ENCODE measurements around the gene GFOD2.

GFOD2 gene

DNA sequence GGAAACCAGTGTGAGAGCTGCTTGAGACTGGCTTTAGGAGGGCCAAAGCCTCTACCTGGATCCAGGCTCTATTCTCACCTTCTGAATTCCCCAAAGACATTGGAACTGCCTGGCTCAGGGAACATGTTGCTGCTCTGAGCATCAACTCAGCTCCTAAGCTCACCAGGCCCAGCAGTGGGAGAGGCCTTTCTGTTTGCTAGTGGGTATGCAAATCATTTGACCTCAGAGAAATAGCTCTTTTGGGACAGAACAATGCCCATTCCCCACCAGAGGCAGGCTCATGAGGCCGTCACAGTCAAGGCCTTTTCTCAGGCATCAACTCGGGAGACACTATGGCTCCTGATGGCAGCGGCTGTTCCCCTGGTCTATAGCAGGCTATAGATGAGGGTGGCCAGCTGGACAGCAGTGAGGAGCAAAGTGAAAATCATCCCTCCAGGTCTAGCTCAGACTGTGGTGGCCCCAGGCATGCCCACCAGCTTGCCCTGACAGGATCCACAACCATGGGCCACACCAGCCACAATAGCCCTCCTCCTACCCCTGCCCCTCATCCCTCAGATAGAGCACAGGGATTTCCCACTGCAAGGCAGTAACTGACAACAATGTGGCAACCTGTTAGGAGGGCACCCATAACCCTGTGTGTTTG is 30.4 kb upstream of the GFOD2 start:
- no peak for TF ChIP-seq POLR2A (IDR thresholded peaks at IDR 0.05; ENCODE audit: low read depth, low read length)
- DNase-seq (ENCODE audit: insufficient read length, low spot score) (no peak), FAIRE-seq (no peak)

DNA sequence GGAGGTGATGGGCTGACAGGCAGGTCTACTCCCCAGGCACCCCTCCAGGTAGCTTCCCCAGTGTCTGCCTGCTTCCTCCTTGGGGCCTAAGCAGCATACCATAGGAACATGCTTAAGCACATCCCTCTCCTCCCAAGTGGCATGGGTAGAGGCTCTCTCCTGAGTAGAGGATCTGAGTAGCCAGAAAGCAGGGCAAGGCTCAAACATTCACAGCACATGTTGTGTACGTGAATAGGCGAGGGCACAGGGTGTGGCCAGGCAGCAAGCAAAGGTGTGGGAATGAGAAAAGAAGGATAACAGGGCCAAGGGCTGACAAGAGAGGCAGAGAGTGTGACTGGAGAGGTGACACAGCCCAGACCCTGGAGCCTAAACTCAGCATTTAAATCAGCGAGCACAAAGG is 29.7 kb upstream of the GFOD2 start:
- FAIRE-seq (no peak), DNase-seq (ENCODE audit: insufficient read length, low spot score) (no peak)
- no peak for TF ChIP-seq POLR2A (IDR thresholded peaks at IDR 0.05; ENCODE audit: low read depth, low read length)

DNA sequence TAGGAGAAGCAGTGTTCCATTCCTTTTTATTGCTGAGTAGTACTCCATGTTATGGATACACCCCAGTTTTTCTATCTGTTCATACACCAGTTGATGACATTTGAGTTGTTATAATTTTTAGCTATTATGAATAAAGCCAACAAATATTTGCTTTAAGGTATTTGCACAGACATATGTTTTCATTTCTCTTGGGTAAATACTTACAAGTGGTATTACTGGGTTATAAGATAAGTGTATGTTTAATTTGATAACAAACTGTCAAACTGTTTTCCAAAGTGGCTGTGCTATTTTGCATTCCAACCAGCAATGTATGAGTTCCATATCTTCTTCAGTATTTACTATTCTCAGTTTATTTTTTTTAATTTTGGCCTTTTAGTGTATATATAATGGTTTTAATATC is 27.7 kb upstream of the GFOD2 start:
- no peak for FAIRE-seq
- no peak for TF ChIP-seq POLR2A (IDR thresholded peaks at IDR 0.05; ENCODE audit: low read depth, low read length)
- DNase-seq (ENCODE audit: insufficient read length, low spot score), result no peak

DNA sequence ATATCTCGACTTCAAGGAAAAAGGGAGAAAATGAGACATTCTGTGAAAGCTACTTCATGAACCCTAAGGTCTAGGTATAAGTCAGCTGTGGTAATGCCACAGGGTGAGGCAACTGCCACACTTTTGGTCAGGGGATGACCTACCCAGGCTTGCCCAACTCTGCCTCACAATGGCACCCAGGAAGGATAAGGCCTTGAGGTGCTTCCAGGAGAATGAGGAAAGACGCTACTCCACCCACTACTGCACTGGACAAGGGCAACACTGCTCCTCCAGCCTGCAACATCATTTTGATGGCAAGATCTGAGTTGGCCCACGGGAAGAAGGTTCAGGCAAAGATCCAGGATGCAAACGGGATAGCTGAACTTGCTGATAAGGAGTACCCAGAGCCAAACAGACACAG is 22.0 kb upstream of the GFOD2 start:
- FAIRE-seq, result no peak

DNA sequence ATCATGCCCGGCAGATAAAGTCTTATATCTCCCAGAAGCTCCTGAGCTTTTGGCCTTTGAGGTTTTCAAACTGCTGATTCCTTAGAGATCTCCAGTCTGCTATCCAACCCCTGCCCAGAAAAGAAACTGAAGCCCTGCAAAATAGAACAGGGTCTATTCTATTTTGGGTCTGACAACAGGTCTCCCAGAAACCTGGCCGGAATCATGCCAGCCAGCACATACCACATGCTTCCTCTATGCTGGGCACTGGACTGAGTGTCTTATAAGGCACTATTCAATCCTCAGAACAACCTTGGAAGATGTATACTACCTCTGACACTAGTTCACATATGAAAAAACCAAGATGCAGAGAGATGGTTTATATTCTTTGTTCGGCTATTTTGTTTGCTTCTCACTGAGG is 21.3 kb upstream of the GFOD2 start:
- FAIRE-seq, result no peak

More for the DNA sequence above, 22.0 kb upstream of the GFOD2 start:
- TF ChIP-seq POLR2A (IDR thresholded peaks at IDR 0.05; ENCODE audit: low read depth, low read length), result no peak
- no peak for DNase-seq (ENCODE audit: insufficient read length, low spot score)

DNA sequence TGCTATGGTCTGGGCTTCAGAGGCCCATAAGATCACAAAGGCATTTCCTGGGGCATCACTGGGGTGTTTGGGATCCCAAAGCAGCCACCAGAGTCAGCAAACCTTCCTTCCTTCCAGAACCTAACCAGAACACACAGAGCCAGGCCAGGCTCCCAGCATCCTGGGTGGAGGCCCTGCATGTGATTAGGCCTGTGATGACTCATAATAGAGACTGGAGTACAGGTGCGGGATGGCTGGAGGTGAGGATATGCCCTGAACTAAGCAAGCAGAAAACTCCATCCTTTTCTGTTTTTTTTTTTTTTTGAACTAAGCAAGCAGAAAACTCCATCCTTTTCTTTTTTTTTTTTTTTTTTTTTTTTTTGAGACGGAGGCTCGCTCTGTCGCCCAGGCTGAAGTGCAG is 17.7 kb upstream of the GFOD2 start:
- TF ChIP-seq POLR2A (IDR thresholded peaks at IDR 0.05; ENCODE audit: low read depth, low read length), result no peak
- DNase-seq (ENCODE audit: insufficient read length, low spot score) (no peak), FAIRE-seq (no peak)

More for the DNA sequence above, 21.3 kb upstream of the GFOD2 start:
- no peak for TF ChIP-seq POLR2A (IDR thresholded peaks at IDR 0.05; ENCODE audit: low read depth, low read length)
- DNase-seq (ENCODE audit: insufficient read length, low spot score), result no peak

DNA sequence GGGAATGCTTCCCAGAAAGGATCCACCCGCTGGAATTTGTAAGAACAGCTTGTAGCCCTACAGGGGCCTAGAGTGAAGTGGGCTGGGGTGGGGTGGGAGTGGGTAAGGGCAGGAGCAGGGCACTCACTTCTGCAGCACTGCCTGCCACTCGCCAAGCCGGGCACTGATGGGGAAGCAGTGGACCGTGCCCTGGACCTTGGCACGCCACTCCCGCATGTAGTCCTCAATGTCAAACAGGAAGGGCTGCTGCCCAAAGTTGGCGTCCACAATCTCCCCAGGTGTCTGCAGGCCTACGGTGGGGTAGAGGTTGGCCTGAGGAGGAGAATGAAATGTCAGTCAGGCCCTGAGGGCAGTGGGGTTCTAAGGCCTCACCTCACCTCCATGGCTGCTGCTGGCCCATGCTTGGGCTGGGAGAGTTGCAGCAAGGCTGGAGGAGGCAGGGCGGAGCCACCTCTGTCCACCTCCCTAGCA is 15.7 kb upstream of the GFOD2 start:
- no peak for TF ChIP-seq POLR2A (IDR thresholded peaks at IDR 0.05; ENCODE audit: low read depth, low read length)
- FAIRE-seq, result no peak
- DNase-seq (ENCODE audit: insufficient read length, low spot score), result no peak

DNA sequence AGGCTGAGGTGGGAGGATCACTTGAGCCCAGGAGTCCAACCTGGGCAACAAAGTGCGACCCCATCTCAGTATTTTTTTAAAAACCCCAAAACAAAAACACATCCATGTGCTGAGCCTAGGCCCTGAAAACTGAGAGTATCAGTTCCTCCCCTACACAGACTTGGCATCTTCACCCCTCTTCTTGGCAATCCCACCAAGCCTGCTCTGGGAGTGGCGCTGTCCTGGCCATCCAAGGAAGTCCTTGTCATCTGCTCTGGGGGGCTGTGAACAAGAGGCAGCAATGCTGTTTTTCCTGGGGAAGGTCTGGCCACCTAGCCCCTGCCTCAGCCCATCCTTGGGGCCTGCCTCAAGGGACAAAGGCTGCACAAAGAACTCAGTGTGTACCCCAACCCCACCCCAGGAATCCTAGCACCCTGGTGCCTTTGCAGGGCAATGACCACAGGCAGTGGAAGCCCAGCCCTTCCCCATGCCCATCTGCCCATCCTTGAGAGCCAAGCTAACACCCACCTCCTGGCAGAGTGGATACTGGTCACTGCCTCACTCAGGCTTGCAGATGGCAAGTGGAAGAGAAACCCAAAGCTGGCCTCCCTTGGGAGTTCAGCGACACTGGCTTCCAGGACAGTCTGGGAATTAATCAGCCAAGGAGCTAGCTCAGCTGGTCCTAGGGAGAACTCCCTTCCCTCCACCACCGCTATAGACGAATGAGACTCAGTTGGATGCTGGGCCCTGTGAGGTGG is 14.8 kb upstream of the GFOD2 start:
- FAIRE-seq (no peak), DNase-seq (ENCODE audit: insufficient read length, low spot score) (no peak)
- no peak for TF ChIP-seq POLR2A (IDR thresholded peaks at IDR 0.05; ENCODE audit: low read depth, low read length)

DNA sequence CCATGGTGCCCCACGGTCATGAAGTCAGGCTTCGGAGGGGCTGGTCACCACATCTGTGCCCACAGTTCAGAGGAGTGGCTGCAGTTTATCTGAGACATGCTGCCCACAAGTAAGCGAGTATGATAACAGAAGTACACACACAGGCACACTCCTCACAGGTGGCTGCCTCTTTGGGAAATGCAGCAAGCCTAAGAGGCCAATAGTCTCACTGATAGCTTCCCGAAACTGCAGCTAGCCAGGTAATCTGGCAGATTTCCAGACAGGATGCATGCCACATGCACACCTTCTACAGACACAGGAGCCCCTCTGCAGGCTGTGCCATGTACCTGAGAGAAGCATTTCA is 12.6 kb upstream of the GFOD2 start:
- no peak for TF ChIP-seq POLR2A (IDR thresholded peaks at IDR 0.05; ENCODE audit: low read depth, low read length)
- DNase-seq (ENCODE audit: insufficient read length, low spot score), result no peak

DNA sequence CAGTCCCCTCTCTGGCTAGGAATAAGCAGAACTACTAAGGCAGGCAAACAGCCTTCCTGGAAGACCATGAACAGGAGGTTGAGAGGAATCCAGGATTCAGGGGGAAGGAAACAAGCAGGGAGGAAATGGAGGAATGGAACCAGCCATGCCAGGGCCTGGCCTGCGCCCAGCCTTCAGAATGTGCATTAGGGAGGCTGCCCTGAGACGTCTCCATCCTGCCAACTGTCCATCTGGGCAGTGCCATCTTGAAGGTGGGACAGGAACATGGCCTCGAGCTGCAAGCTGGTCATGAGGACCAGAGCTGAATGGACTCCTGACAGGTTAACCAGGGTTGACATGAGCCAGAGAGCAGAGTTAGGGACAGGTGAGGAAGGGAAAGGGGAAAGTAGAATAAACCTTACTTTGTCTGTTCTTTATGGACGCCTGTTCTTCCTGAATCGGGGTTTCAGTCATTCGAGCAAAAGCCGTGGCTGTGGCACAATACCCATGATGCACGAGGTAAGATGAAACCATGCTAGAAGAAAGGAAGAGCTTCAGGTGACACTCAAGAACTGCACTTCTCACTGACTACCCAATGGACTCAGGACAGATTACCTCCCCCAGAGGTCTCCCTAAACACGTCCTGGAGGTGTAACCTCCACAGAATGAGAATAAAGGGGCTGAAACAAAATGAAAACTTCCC is 12.1 kb upstream of the GFOD2 start:
- FAIRE-seq (no peak), DNase-seq (ENCODE audit: insufficient read length, low spot score) (no peak)
- TF ChIP-seq POLR2A (IDR thresholded peaks at IDR 0.05; ENCODE audit: low read depth, low read length), result no peak

More for the DNA sequence above, 12.6 kb upstream of the GFOD2 start:
- FAIRE-seq, result no peak

DNA sequence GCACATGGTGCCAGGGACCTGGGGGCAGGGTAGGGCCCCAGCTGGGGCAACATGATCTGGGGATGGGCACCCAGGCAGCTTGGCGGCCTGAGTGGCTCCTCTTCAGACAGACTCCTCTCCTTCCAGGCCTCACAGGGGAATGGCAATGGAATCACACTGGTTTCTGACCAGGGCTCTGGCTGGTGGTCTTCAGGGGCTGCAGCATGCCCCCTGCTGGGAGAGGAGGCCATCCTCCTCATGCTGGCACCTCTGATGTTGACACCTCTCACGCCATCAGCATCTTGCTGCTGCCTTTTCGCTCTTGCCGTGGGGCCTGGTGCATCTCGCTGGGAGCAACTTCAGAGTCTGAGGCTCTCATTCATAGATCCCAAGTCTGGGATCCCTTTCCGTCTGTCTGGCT is 11.2 kb upstream of the GFOD2 start:
- FAIRE-seq, result no peak
- TF ChIP-seq POLR2A (IDR thresholded peaks at IDR 0.05; ENCODE audit: low read depth, low read length), result no peak

DNA sequence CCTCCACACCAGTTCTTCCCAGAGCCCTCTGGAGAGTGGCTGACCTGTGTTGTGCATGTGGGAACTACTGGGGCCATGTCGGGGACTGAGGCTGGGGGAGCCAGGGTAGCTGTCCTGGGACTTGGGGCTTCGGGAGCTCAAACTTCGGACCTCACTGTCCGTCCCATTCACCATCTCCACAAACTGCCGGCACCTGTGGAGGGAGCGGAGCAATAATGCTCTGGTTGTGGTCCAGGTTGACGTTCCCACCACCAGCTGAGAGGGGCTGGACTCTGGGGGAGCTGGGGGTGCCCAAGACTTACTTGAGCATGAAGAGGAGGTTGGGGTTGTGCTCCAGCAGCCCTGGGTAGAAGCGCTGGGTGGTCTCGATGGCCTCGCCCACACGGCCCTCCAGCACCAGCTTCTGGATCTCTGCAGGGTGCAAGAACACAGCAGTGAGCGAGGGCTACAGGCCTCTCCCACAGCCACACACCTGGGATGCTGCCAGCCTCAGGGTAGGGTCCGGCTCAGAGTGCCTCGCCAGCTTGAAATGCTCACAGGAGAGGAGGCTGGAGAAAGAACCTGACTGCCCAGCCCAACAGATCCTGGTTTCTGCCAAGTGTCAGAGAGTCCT is 10.6 kb upstream of the GFOD2 start:
- FAIRE-seq (no peak), DNase-seq (ENCODE audit: insufficient read length, low spot score) (no peak)
- no peak for TF ChIP-seq POLR2A (IDR thresholded peaks at IDR 0.05; ENCODE audit: low read depth, low read length)

More for the DNA sequence above, 11.2 kb upstream of the GFOD2 start:
- no peak for DNase-seq (ENCODE audit: insufficient read length, low spot score)

DNA sequence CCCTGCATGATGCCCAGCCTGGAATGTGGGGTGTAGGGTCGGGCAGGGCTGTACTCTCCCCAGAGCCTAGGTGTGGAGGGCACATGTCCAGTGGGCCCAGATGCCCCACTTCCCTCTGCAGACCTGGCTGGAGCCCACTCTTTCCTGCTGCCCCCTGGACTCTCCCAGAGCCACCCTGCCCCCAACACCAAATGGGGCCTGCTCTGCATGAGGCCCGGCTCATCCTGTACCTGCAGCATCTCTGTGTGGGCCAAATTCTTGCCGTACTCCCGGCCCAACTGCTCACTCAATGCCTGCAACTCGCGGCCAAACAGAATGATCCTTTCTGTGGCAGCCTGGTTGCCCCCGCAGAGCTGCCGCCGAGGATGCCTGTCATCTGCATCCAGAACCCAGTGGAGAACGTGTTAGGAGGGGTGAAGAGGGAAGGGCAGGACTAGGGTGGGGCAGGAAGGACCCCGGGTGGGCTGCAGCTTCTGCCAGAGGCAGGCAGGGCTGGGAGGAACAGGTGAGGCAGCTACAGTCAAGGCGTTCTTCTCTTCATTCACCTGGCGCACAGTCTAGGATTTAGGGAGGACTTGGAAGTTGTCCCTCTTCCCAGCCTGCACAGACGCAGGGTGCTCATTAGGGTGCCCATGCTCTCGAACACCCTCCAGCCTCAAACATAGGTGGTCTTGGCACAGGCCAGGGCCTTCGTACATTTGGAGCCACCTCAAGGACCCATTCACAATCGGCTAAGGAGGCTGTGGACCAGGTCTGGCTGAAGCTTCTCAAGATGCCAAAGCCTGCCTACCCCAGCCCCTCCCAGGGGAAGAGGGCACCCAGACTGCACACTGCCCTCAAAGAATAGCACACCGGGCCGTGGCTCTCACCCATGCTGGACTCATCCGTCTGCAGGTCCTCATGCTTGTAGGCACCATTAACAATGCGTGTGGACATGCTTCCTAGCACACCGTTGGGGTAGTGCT is 8.7 kb upstream of the GFOD2 start:
- FAIRE-seq (no peak), DNase-seq (ENCODE audit: insufficient read length, low spot score) (no peak)
- no peak for TF ChIP-seq POLR2A (IDR thresholded peaks at IDR 0.05; ENCODE audit: low read depth, low read length)
